Kidney epithelial cell (primary cell): ENCODE measurements around the gene PCDH17. TPM values are rescaled to one million over a fixed set of nuclear protein-coding genes. Genes with fewer than 3 reads are reported as not detected.

Source experiments
- DNase-seq: peaks from one replicate; pipeline ENCODE4 v3.0.0-alpha.2; 2010; ENCODE audit warnings: low read depth
- H3K27me3 ChIP-seq: 2 replicates; pipeline ENCODE4 v1.6.0; 2011; ENCODE audit warnings: low read length; ENCODE audit not compliant: control insufficient read depth, insufficient read depth
- H3K36me3 ChIP-seq: 2 replicates; pipeline ENCODE4 v1.5.1; 2011; ENCODE audit warnings: low read length; ENCODE audit not compliant: control insufficient read depth, insufficient read depth
- H3K4me3 ChIP-seq: 2 replicates; pipeline ENCODE4 v1.5.1; 2011; ENCODE audit warnings: low read depth, mild to moderate bottlenecking, control low read depth, low read length
- total RNA-seq: library from RNA; depleted of rRNA; stranded (reverse); fragments of >200 nt; gene quantifications from 2 replicates; pipeline ENCODE4 v1.2.3, GENCODE V29; 2015
- TF ChIP-seq, protein P1 (sequence below): IDR thresholded peaks from 2 replicates; pipeline ENCODE4 v1.5.1; 2011; ENCODE audit warnings: mild to moderate bottlenecking, moderate library complexity, low read length, control low read depth, inconsistent platforms; ENCODE audit not compliant: insufficient read depth, poor library complexity, severe bottlenecking

The PCDH17 gene
- total RNA-seq, 1 donor from 2014 or later: 0.25 TPM

DNA sequence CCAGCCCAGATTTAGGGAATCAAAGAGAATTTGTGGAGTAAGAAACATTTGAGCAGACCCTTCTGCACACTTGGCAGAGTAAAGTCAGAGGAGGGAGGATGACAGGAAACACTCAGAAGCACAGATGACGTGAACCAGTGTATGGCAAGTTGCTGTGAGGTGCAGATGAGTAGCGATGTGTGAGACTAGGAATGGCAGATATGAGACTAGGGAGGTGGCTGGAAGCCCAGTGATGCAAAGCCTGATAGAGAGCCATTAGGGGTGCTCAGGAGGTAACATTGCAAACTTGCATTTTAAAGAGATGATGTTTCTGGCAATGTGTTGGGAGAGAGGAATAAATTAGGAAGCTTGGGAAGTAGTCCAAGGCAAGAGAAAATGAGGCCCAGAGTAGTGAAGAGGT lies 44.0 kb downstream of the PCDH17 start:
- Histone ChIP-seq H3K4me3 (no peak overlapping the region), H3K27me3 (no peaks in the 10 kb centered on the region), H3K36me3 (no peaks in the 10 kb centered on the region)
- TF ChIP-seq, protein P1, sequence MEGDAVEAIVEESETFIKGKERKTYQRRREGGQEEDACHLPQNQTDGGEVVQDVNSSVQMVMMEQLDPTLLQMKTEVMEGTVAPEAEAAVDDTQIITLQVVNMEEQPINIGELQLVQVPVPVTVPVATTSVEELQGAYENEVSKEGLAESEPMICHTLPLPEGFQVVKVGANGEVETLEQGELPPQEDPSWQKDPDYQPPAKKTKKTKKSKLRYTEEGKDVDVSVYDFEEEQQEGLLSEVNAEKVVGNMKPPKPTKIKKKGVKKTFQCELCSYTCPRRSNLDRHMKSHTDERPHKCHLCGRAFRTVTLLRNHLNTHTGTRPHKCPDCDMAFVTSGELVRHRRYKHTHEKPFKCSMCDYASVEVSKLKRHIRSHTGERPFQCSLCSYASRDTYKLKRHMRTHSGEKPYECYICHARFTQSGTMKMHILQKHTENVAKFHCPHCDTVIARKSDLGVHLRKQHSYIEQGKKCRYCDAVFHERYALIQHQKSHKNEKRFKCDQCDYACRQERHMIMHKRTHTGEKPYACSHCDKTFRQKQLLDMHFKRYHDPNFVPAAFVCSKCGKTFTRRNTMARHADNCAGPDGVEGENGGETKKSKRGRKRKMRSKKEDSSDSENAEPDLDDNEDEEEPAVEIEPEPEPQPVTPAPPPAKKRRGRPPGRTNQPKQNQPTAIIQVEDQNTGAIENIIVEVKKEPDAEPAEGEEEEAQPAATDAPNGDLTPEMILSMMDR: no peak
- no peak for DNase-seq

DNA sequence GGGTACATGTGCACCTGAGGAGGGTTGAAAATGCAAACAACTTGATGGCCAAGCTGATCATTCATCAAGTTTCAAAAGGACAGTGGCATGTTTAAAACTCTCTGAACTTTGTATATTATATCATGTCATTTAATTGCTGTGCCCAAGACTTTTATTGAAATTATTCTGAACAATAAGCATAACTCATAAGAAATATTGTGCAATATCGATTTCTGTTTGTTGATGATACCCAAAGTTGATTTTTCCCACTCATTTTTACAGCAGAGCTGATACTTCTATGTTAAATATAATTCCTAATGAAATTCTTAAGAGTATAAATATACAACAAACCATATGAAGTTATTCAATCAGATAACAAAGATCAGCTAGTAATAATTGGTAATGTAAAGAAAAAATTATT lies 49.1 kb downstream of the PCDH17 start:
- Histone ChIP-seq H3K27me3 (no peaks in the 10 kb centered on the region), H3K36me3 (no peaks in the 10 kb centered on the region), H3K4me3 (no peak overlapping the region)
- TF ChIP-seq, protein P1: no peak
- DNase-seq: no peak

DNA sequence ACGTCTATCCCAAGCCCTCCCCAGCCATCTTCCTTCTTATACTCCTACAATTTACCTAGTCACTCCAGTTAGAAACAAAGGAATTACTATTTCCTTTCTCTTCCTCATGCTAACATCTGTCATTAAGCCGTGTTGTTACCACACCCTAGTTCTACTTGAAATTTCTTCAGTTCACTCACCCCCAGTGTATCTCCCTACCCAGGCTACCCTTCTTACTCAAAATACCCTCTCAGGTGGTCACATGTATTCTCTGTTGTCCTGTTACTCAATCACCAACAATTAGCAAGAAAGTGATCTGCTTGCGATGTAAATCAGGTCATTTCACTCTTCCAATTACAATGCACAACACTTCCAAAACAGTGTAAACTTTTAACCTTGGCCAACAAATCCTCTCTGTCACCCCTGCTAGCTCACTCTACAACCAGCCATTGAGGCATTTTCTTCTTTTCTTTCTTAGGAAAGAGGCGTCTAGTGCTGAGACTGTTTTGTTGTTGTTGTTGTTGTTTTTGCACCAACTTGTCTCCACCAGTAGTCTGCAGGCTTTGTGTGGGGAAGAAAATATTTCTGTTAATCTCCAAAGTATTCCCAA lies 50.7 kb downstream of the PCDH17 start:
- H3K27me3 ChIP-seq: no peaks in the 10 kb centered on the region
- DNase-seq: no peak
- no peak overlapping the region for H3K4me3 ChIP-seq
- TF ChIP-seq, protein P1: no peak
- H3K36me3 ChIP-seq: no peaks in the 10 kb centered on the region

DNA sequence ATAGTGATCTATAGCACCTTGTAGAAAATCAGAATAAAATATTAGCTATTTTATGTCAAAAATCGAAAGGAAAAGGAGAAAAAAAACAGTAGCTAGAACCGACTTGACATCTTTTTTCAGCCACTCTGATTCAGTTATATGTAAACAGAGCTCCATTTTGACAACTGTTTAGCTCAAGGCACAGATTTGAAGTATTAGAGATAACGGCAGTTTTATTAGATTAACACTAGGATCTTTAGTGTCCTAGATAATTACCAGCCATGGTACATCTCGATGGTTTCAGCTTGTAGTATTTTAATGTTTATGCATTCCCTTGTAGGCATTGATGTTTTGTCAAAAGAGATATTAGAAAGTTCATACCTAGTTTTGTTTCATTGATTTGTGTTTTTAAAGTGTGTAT lies 67.3 kb downstream of the PCDH17 start:
- TF ChIP-seq, protein P1: no peak
- H3K4me3 ChIP-seq: no peak overlapping the region
- H3K27me3 ChIP-seq: no peaks in the 10 kb centered on the region
- no peaks in the 10 kb centered on the region for H3K36me3 ChIP-seq
- DNase-seq: no peak

DNA sequence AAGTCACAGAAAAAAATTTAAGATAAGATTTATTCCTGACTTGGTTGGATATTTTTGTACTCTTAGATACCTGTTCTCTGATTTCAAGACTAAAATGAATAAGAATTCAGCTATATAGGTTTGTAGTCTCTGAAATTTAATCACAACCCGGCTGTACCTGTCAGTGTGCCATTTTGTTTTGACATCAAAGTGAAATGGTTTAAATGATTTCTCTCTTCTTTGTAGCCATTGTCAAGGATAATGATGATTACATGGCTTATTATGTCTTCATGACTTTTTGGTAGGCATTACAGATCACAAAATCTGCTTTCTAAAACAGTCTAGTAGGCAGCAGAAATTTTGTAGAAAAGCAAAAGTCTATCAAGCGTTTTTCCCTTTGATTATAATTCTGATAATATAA lies 72.5 kb downstream of the PCDH17 start:
- Histone ChIP-seq H3K4me3 (no peak overlapping the region), H3K36me3 (no peaks in the 10 kb centered on the region), H3K27me3 (no peaks in the 10 kb centered on the region)
- no peak for DNase-seq
- TF ChIP-seq, protein P1: no peak

DNA sequence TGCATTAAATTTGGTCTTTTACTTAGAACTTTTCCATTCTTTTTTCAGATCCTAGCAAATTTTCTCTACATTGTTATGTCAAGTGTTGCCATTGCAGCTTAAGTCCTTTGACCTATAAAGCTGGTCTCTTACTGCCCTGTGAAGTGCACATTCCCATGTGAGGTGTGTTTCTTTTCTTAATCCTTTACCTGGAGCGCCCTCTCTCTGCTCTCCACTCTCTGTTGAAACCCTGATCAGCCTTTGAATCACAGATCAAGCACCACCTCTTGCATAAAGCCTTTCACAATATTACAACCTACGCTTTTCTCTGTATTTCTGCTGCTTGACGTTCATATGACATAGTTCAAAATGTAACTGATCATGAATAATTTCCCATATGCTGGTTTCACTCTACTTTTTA lies 84.8 kb downstream of the PCDH17 start:
- Histone ChIP-seq H3K36me3 (no peaks in the 10 kb centered on the region), H3K4me3 (no peak overlapping the region), H3K27me3 (no peaks in the 10 kb centered on the region)
- TF ChIP-seq, protein P1: peak; percentile 58
- peak; percentile 4 for DNase-seq
